ENCODE results near the gene CELF1.

The CELF1 gene

GRCh38 chr11:47438721-47439120 is 114.2 kb downstream of the CELF1 start:
- CTCF ChIA-PET, result interaction anchor here (1.1 to 1.2 kb wide), 2 partner anchors 15 to 27 kb away, joined by 3 to 4 read pairs; no protein-coding TSS in a partner anchor
- POLR2A ChIA-PET, result no interaction called here
- no peak for TF ChIP-seq CTCF (IDR thresholded peaks at IDR 0.05; ENCODE audit: control extremely low read depth, extremely low read depth, low read depth, missing control alignments)
- DNase-seq (ENCODE audit: extremely low spot score), result no peak

GRCh38 chr11:47437746-47438418 is 115.0 kb downstream of the CELF1 start:
- ChIA-PET CTCF (interaction anchor here (0.7 to 1.2 kb wide), 2 partner anchors 11 to 16 kb away, joined by 3 read pairs; partner anchors contain the start of gene PSMC3), POLR2A (no interaction called here)
- no peak for TF ChIP-seq CTCF (IDR thresholded peaks at IDR 0.05; ENCODE audit: control extremely low read depth, extremely low read depth, low read depth, missing control alignments)
- no peak for DNase-seq (ENCODE audit: extremely low spot score)

GRCh38 chr11:47437218-47437745 is 115.7 kb downstream of the CELF1 start:
- ChIA-PET POLR2A (no interaction called here), CTCF (interaction anchor here (0.7 to 1.2 kb wide), 2 partner anchors 11 to 17 kb away, joined by 3 read pairs; partner anchors contain the start of gene PSMC3)

GRCh38 chr11:47436726-47437125 is 116.2 kb downstream of the CELF1 start:
- ChIA-PET CTCF (no interaction called here), POLR2A (no interaction called here)
- no peak for TF ChIP-seq CTCF (IDR thresholded peaks at IDR 0.05; ENCODE audit: control extremely low read depth, extremely low read depth, low read depth, missing control alignments)
- no peak for DNase-seq (ENCODE audit: extremely low spot score)

More at GRCh38 chr11:47437218-47437745, 115.7 kb downstream of the CELF1 start:
- no peak for DNase-seq (ENCODE audit: extremely low spot score)
- TF ChIP-seq CTCF (IDR thresholded peaks at IDR 0.05; ENCODE audit: control extremely low read depth, extremely low read depth, low read depth, missing control alignments), result no peak

DNA sequence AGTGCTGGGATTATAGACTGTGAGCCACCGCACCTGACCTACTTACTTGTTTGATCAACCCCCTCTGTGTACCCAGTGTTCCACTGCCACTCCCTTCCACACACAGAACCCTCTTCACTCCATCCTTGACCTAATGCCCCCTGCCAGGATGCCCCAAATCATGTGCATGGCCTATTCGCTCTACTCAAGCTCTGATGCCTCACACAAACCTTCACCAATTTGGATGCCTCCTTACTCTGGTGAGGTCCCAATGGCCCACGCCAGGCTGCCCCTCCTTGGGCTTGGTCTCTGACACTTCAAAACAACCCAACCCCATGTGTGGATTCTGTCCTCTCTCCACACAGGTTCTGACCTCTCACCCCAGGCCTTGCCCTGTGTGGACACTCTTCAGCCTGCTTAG is 117.2 kb downstream of the CELF1 start:
- CTCF ChIA-PET, result no interaction called here
- no peak for TF ChIP-seq CTCF (IDR thresholded peaks at IDR 0.05; ENCODE audit: control extremely low read depth, extremely low read depth, low read depth, missing control alignments)
- POLR2A ChIA-PET, result no interaction called here
- DNase-seq (ENCODE audit: extremely low spot score), result no peak

GRCh38 chr11:47434011-47434786 is 118.7 kb downstream of the CELF1 start:
- DNase-seq (ENCODE audit: extremely low spot score), result no peak
- POLR2A ChIA-PET, result no interaction called here
- CTCF ChIA-PET, result interaction anchor here (1.0 to 1.9 kb wide), 2 partner anchors 19 to 22 kb away, joined by 4 to 6 read pairs; no protein-coding TSS in a partner anchor

More at GRCh38 chr11:47434011-47434786, 118.7 kb downstream of the CELF1 start:
- TF ChIP-seq CTCF (IDR thresholded peaks at IDR 0.05; ENCODE audit: control extremely low read depth, extremely low read depth, low read depth, missing control alignments), result no peak

Data from GM10248 (cell line).